ENCODE measurements around the gene PELO. TPM values are rescaled to one million over a fixed set of nuclear protein-coding genes. Genes with fewer than 3 reads are reported as not detected.

The PELO gene
- total RNA-seq, 1 experiment from 2014 or later: 18.7 TPM

- TF ChIP-seq, protein P1, sequence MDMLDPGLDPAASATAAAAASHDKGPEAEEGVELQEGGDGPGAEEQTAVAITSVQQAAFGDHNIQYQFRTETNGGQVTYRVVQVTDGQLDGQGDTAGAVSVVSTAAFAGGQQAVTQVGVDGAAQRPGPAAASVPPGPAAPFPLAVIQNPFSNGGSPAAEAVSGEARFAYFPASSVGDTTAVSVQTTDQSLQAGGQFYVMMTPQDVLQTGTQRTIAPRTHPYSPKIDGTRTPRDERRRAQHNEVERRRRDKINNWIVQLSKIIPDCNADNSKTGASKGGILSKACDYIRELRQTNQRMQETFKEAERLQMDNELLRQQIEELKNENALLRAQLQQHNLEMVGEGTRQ (CRISPR knock-in tag; IDR thresholded peaks at IDR 0.05): no peak
- TF ChIP-seq FOXJ3 (CRISPR knock-in tag; IDR thresholded peaks at IDR 0.05; ENCODE audit: borderline replicate concordance): no peak
- TF ChIP-seq GABPB1 (CRISPR knock-in tag; IDR thresholded peaks at IDR 0.05): no peak
- TF ChIP-seq GRHL2 (CRISPR knock-in tag; IDR thresholded peaks at IDR 0.05; ENCODE audit: insufficient replicate concordance, severe bottlenecking): no peak
- TF ChIP-seq, protein P2, sequence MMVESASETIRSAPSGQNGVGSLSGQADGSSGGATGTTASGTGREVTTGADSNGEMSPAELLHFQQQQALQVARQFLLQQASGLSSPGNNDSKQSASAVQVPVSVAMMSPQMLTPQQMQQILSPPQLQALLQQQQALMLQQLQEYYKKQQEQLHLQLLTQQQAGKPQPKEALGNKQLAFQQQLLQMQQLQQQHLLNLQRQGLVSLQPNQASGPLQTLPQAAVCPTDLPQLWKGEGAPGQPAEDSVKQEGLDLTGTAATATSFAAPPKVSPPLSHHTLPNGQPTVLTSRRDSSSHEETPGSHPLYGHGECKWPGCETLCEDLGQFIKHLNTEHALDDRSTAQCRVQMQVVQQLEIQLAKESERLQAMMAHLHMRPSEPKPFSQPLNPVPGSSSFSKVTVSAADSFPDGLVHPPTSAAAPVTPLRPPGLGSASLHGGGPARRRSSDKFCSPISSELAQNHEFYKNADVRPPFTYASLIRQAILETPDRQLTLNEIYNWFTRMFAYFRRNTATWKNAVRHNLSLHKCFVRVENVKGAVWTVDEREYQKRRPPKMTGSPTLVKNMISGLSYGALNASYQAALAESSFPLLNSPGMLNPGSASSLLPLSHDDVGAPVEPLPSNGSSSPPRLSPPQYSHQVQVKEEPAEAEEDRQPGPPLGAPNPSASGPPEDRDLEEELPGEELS (CRISPR knock-in tag; IDR thresholded peaks at IDR 0.05): no peak
- TF ChIP-seq CDX4 (CRISPR knock-in tag; IDR thresholded peaks at IDR 0.05; ENCODE audit: borderline replicate concordance): no peak
- TF ChIP-seq, protein P3, sequence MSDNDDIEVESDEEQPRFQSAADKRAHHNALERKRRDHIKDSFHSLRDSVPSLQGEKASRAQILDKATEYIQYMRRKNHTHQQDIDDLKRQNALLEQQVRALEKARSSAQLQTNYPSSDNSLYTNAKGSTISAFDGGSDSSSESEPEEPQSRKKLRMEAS (CRISPR knock-in tag; IDR thresholded peaks at IDR 0.05): peak; percentile 60
- TF ChIP-seq, protein P4, sequence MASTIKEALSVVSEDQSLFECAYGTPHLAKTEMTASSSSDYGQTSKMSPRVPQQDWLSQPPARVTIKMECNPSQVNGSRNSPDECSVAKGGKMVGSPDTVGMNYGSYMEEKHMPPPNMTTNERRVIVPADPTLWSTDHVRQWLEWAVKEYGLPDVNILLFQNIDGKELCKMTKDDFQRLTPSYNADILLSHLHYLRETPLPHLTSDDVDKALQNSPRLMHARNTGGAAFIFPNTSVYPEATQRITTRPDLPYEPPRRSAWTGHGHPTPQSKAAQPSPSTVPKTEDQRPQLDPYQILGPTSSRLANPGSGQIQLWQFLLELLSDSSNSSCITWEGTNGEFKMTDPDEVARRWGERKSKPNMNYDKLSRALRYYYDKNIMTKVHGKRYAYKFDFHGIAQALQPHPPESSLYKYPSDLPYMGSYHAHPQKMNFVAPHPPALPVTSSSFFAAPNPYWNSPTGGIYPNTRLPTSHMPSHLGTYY (CRISPR knock-in tag; IDR thresholded peaks at IDR 0.05): no peak
- no peak for TF ChIP-seq RORB (CRISPR knock-in tag; IDR thresholded peaks at IDR 0.05)
- TF ChIP-seq SP1 (CRISPR knock-in tag; conservative IDR thresholded peaks at IDR 0.05): 0 out of 2 replicates have a peak, but pooled peaks have one; percentile 3
- TF ChIP-seq TP53 (CRISPR knock-in tag; IDR thresholded peaks at IDR 0.05): no peak
- no peak for TF ChIP-seq ATF2 (CRISPR knock-in tag; IDR thresholded peaks at IDR 0.05; ENCODE audit: borderline replicate concordance, low read depth)
- no peak for TF ChIP-seq CBFB (CRISPR knock-in tag; IDR thresholded peaks at IDR 0.05; ENCODE audit: low read depth)
- TF ChIP-seq E2F4 (CRISPR knock-in tag; IDR thresholded peaks at IDR 0.05; ENCODE audit: borderline replicate concordance, low read depth): no peak; the same call in 1 of the 2 replicates
- TF ChIP-seq FOXK1 (CRISPR knock-in tag; IDR thresholded peaks at IDR 0.05): no peak
- no peak; the same call in 1 of the 2 replicates for TF ChIP-seq MYBL2 (CRISPR knock-in tag; IDR thresholded peaks at IDR 0.05)
- TF ChIP-seq SOX15 (CRISPR knock-in tag; IDR thresholded peaks at IDR 0.05): no peak
- TF ChIP-seq SMAD3 (CRISPR knock-in tag; IDR thresholded peaks at IDR 0.05; ENCODE audit: borderline replicate concordance): no peak
- no peak for TF ChIP-seq MXD4 (CRISPR knock-in tag; IDR thresholded peaks at IDR 0.05; ENCODE audit: borderline replicate concordance)
- TF ChIP-seq, protein P5, sequence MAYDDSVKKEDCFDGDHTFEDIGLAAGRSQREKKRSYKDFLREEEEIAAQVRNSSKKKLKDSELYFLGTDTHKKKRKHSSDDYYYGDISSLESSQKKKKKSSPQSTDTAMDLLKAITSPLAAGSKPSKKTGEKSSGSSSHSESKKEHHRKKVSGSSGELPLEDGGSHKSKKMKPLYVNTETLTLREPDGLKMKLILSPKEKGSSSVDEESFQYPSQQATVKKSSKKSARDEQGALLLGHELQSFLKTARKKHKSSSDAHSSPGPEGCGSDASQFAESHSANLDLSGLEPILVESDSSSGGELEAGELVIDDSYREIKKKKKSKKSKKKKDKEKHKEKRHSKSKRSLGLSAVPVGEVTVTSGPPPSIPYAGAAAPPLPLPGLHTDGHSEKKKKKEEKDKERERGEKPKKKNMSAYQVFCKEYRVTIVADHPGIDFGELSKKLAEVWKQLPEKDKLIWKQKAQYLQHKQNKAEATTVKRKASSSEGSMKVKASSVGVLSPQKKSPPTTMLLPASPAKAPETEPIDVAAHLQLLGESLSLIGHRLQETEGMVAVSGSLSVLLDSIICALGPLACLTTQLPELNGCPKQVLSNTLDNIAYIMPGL (CRISPR knock-in tag; IDR thresholded peaks at IDR 0.05): 0 out of 2 replicates have a peak, but pooled peaks have one; percentile 12
- no peak for TF ChIP-seq NR2C2 (CRISPR knock-in tag; IDR thresholded peaks at IDR 0.05)
Measured at GRCh38 chr5:52800394-52801213, 12.9 kb downstream of the PELO start (continued).
